Measurements from ENCODE around the gene DPY19L1.
"Not testable (repeated sequence)": the region's sequence is repeated elsewhere in the genome, so short reads cannot be mapped to it uniquely, and the experiment has no call there.

DPY19L1 gene

GRCh38 chr7:34982371-34983019, 54.8 kb downstream of the DPY19L1 start:
- peaks cover 45% of the 10 kb centered on the region for H3K36me3 Mint-ChIP-seq
- H3K9me3 Mint-ChIP-seq: peaks cover 8% of the 10 kb centered on the region
- H3K27ac Mint-ChIP-seq: no peak overlapping the region
- no peaks in the 10 kb centered on the region for H3K4me1 Mint-ChIP-seq
- no peak for ATAC-seq
- H3K4me3 Mint-ChIP-seq: no peak overlapping the region
- H3K27me3 Mint-ChIP-seq: no peaks in the 10 kb centered on the region

GRCh38 chr7:34979124-34979523, 58.2 kb downstream of the DPY19L1 start:
- peaks cover 43% of the 10 kb centered on the region for H3K36me3 Mint-ChIP-seq
- not testable (repeated sequence) for H3K4me1 Mint-ChIP-seq, H3K27ac Mint-ChIP-seq, H3K9me3 Mint-ChIP-seq, H3K27me3 Mint-ChIP-seq, ATAC-seq, H3K4me3 Mint-ChIP-seq

DNA sequence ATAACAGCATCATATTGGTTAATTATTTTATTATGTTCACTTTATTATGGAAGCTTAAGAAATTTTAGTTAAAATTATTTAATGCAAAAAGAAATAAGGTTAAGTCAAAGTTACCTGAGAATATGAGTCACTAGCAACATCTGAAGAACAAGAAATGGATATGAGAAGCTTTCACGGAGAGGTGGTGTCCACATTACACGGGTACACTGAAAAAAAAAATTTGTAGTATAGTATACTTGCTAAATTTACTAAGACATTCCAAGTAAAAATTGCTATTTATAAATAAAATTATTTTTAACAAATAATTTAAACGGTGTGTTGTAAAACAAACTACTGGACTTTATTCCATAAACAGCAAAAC, 63.9 kb downstream of the DPY19L1 start:
- peaks cover 32% of the 10 kb centered on the region for H3K36me3 Mint-ChIP-seq
- H3K27ac Mint-ChIP-seq: no peak overlapping the region
- H3K9me3 Mint-ChIP-seq: no peaks in the 10 kb centered on the region
- H3K4me1 Mint-ChIP-seq: peaks cover 6% of the 10 kb centered on the region
- no peaks in the 10 kb centered on the region for H3K27me3 Mint-ChIP-seq
- no peak for ATAC-seq
- no peak overlapping the region for H3K4me3 Mint-ChIP-seq

DNA sequence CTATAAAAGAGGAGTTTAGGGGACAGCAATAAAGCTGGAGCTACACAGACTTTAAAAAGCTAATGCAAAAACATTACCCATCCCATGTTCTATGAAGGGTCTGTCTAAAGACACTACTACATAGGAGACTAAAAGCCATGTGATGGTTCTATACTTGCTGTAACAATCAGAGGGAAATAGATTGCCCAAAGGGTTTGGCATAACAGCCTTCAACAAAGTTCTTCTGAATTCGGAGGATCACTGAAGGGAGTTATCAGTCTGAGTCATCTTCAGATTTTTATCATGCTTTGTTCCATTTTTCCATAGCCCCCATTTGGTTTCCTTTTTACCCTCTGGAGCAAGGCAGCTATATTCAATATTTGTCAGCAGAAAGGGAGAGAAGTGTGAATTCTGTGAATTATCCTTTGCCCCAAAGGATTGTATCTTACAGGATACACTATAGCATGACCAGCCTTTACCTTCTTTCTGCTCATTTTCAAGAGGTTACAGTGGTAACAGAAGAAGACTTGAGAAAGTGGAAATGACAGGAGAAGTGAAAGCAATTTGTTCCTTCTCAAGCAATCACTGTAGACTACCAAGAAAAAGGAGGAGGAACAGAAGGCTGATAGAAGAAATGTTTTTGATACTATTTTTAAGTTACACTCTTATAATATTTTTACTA, 64.4 kb downstream of the DPY19L1 start:
- not testable (repeated sequence) for H3K4me3 Mint-ChIP-seq, H3K27me3 Mint-ChIP-seq, H3K4me1 Mint-ChIP-seq, H3K27ac Mint-ChIP-seq, H3K9me3 Mint-ChIP-seq
- peaks cover 32% of the 10 kb centered on the region for H3K36me3 Mint-ChIP-seq
- peak; percentile 70 for ATAC-seq

- not testable (repeated sequence) for H3K4me3 Mint-ChIP-seq, H3K27ac Mint-ChIP-seq, ATAC-seq, H3K9me3 Mint-ChIP-seq, H3K27me3 Mint-ChIP-seq, H3K4me1 Mint-ChIP-seq
- peaks cover 37% of the 10 kb centered on the region for H3K36me3 Mint-ChIP-seq
Measured at GRCh38 chr7:34967818-34968217, 69.5 kb downstream of the DPY19L1 start.

GRCh38 chr7:34966504-34966903, 70.8 kb downstream of the DPY19L1 start:
- H3K9me3 Mint-ChIP-seq, ATAC-seq, H3K27me3 Mint-ChIP-seq, H3K4me3 Mint-ChIP-seq, H3K27ac Mint-ChIP-seq, H3K4me1 Mint-ChIP-seq: not testable (repeated sequence)
- H3K36me3 Mint-ChIP-seq: peaks cover 30% of the 10 kb centered on the region

- H3K4me1 Mint-ChIP-seq: no peaks in the 10 kb centered on the region
- H3K27me3 Mint-ChIP-seq: no peaks in the 10 kb centered on the region
- H3K4me3 Mint-ChIP-seq: no peak overlapping the region
- H3K27ac Mint-ChIP-seq: no peak overlapping the region
- H3K9me3 Mint-ChIP-seq: no peaks in the 10 kb centered on the region
- ATAC-seq: no peak
- H3K36me3 Mint-ChIP-seq: peaks cover 33% of the 10 kb centered on the region
Measured at GRCh38 chr7:34958021-34958420, 79.3 kb downstream of the DPY19L1 start.

- no peak overlapping the region for H3K4me3 Mint-ChIP-seq
- H3K27ac Mint-ChIP-seq: no peak overlapping the region
- H3K9me3 Mint-ChIP-seq: no peaks in the 10 kb centered on the region
- peaks cover 23% of the 10 kb centered on the region for H3K36me3 Mint-ChIP-seq
- no peaks in the 10 kb centered on the region for H3K27me3 Mint-ChIP-seq
- ATAC-seq: no peak
- H3K4me1 Mint-ChIP-seq: no peaks in the 10 kb centered on the region
Measured at GRCh38 chr7:34952822-34953221, 84.5 kb downstream of the DPY19L1 start.

DNA sequence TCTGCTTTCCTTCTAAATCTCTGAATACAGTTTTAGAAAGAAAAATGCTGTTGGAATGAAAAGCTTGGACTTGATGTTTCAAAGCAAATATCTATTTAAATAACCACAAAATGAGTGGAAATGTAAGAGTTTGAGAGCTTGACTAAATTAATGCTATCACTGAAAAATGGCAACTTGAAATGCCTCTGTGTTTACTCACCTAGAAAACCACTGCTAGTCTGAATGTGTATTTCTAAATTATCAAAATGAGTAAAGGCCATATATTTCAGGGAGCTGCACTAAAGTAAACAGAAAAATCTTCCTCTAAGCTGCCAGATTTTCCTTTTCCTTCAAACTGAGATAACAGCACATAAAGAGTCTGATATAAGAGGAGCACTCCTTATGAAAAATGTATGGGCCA, 87.9 kb downstream of the DPY19L1 start:
- Mint-ChIP-seq H3K36me3 (peaks cover 25% of the 10 kb centered on the region), H3K9me3 (no peaks in the 10 kb centered on the region), H3K4me1 (no peaks in the 10 kb centered on the region), H3K4me3 (no peak overlapping the region), H3K27ac (no peak overlapping the region), H3K27me3 (no peaks in the 10 kb centered on the region)
- ATAC-seq: no peak

- peaks cover 26% of the 10 kb centered on the region for H3K36me3 Mint-ChIP-seq
- ATAC-seq, H3K4me3 Mint-ChIP-seq, H3K9me3 Mint-ChIP-seq, H3K27ac Mint-ChIP-seq, H3K4me1 Mint-ChIP-seq, H3K27me3 Mint-ChIP-seq: not testable (repeated sequence)
Measured at GRCh38 chr7:34947427-34947826, 89.9 kb downstream of the DPY19L1 start.

GRCh38 chr7:34946486-34946885, 90.8 kb downstream of the DPY19L1 start:
- H3K4me1 Mint-ChIP-seq: no peaks in the 10 kb centered on the region
- no peak overlapping the region for H3K27ac Mint-ChIP-seq
- H3K4me3 Mint-ChIP-seq: no peak overlapping the region
- H3K27me3 Mint-ChIP-seq: no peaks in the 10 kb centered on the region
- peaks cover 26% of the 10 kb centered on the region for H3K36me3 Mint-ChIP-seq
- H3K9me3 Mint-ChIP-seq: no peaks in the 10 kb centered on the region
- no peak for ATAC-seq

- H3K27me3 Mint-ChIP-seq, H3K4me1 Mint-ChIP-seq, H3K4me3 Mint-ChIP-seq, H3K9me3 Mint-ChIP-seq, H3K27ac Mint-ChIP-seq, ATAC-seq: not testable (repeated sequence)
- peaks cover 26% of the 10 kb centered on the region for H3K36me3 Mint-ChIP-seq
Measured at GRCh38 chr7:34945894-34946477, 91.3 kb downstream of the DPY19L1 start.

- no peaks in the 10 kb centered on the region for H3K9me3 Mint-ChIP-seq
- no peak for ATAC-seq
- no peak overlapping the region for H3K4me3 Mint-ChIP-seq
- peaks cover 24% of the 10 kb centered on the region for H3K36me3 Mint-ChIP-seq
- H3K27me3 Mint-ChIP-seq: no peaks in the 10 kb centered on the region
- H3K4me1 Mint-ChIP-seq: no peaks in the 10 kb centered on the region
- no peak overlapping the region for H3K27ac Mint-ChIP-seq
Measured at GRCh38 chr7:34939175-34939574, 98.1 kb downstream of the DPY19L1 start.

DNA sequence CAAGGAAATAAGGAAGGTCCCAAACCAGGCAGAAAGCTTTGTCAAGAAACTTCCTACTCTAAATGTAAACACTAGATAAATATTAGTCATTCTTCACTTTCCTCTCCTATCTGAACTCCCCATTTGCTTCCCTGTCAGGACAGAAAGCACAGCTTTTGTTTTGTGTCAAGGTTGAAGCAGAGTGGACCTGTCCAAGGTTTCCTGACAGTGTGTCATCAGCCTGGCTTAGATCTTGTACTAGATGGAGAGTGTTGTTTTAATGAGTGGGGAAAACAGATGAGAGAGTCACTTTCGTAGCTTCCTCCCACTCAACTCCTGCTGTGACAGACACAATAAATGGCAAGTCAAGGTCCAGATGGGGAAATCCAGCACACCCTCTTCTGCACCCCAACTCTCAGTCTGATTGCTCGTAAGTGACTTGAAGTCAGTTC, 101.5 kb downstream of the DPY19L1 start:
- H3K27ac Mint-ChIP-seq, H3K27me3 Mint-ChIP-seq, H3K4me3 Mint-ChIP-seq, H3K4me1 Mint-ChIP-seq, ATAC-seq, H3K9me3 Mint-ChIP-seq: not testable (repeated sequence)
- peaks cover 19% of the 10 kb centered on the region for H3K36me3 Mint-ChIP-seq

DNA sequence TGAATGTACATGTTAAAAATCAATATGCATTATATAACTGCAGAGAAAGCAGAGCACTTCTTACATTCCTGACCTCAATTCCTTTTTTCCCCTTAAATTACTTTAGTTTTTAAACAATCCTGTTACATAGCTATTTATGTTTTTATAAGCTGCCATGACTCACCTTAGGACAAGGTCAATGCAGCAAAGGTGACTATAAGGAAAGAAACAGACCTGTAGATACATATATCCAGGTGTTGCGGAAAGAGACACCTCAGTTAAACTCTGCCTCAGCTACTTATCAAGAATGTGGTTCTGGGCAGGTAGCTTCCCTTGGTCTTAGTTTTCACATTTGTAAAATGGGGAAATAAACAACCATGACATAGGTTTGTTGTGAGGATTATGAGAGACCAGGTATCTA, 105.5 kb downstream of the DPY19L1 start:
- Mint-ChIP-seq H3K36me3 (peaks cover 21% of the 10 kb centered on the region), H3K9me3 (no peaks in the 10 kb centered on the region), H3K4me1 (no peaks in the 10 kb centered on the region), H3K4me3 (no peak overlapping the region), H3K27me3 (no peaks in the 10 kb centered on the region), H3K27ac (no peak overlapping the region)
- ATAC-seq: no peak

DNA sequence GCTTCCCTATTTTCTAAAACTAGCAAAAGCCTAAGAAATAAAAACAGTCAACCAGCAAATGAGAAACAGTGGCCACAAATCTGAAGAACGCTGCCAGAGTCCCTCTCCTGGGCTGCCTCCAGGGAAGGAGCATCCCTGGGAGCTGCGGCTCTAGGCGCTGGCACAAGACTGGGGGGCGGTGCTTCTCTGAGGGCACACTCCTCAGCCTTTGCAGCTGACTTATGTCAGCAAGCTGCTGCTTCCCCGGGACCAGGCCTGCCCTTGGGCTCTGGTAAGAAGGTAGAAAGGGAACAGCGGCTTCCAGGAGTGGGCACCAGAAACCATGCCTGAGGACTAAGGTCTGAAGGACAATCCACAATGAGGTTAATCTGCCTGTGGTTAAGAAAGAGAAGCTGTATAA, 107.5 kb downstream of the DPY19L1 start:
- not testable (repeated sequence) for H3K4me1 Mint-ChIP-seq, H3K9me3 Mint-ChIP-seq, H3K4me3 Mint-ChIP-seq, ATAC-seq, H3K27me3 Mint-ChIP-seq, H3K27ac Mint-ChIP-seq
- peaks cover 21% of the 10 kb centered on the region for H3K36me3 Mint-ChIP-seq
